T-helper 17 cell (primary cell): ENCODE data around the gene RABGEF1. TPM values are rescaled to one million over a fixed set of nuclear protein-coding genes. Genes with fewer than 3 reads are reported as not detected.
A peak's percentile ranks its signal among the peaks of the same experiment; 100 is the strongest.
"Not testable (repeated sequence)": the region's sequence is repeated elsewhere in the genome, so short reads cannot be mapped to it uniquely, and the experiment has no call there.

ENCODE experiments used
- ATAC-seq: fragments of 150-1000 bp; cut with Tn5 transposase; 2 replicates; pipeline ENCODE4 v1.10.0; 2021; ENCODE audit warnings: mild to moderate bottlenecking, moderate library complexity
- DNase-seq, 3 donors: peaks; one replicate each; pipeline versions ENCODE4 v3.0.0 to v3.0.0-alpha.2; 2020 to 2021
- H3K9me3 ChIP-seq: one replicate; pipeline ENCODE4 v1.7.0; 2013; ENCODE audit warnings: low read length, mild to moderate bottlenecking; ENCODE audit not compliant: control insufficient read depth, poor library complexity, severe bottlenecking
- H3K27ac Mint-ChIP-seq: one replicate; pipeline ENCODE4 v1.8.0; 2022; ENCODE audit warnings: mild to moderate bottlenecking, moderate library complexity, mixed read lengths
- H3K27me3 Mint-ChIP-seq: one replicate; pipeline ENCODE4 v1.8.0; 2022; ENCODE audit warnings: mixed read lengths
- H3K36me3 Mint-ChIP-seq: one replicate; pipeline ENCODE4 v1.8.0; 2022; ENCODE audit warnings: low read depth, mixed read lengths
- H3K4me1 Mint-ChIP-seq: one replicate; pipeline ENCODE4 v1.8.0; 2022; ENCODE audit warnings: mild to moderate bottlenecking, mixed read lengths
- H3K4me3 Mint-ChIP-seq: one replicate; pipeline ENCODE4 v1.8.0; 2022; ENCODE audit warnings: mild to moderate bottlenecking, moderate library complexity, mixed read lengths
- total RNA-seq, 4 donors: library from RNA in 2 of 4; stranded (reverse) in 2 of 4; gene quantifications; one replicate each; pipeline ENCODE4 v1.2.3 and lab custom pipeline; 2022 to 2026

Gene RABGEF1
- total RNA-seq (10 to 100 TPM; 24.4 to 28.3 TPM), total RNA-seq (lab: John Stamatoyannopoulos, UW) (3.5 to 8.2 reads per million in 2 donors)

DNA sequence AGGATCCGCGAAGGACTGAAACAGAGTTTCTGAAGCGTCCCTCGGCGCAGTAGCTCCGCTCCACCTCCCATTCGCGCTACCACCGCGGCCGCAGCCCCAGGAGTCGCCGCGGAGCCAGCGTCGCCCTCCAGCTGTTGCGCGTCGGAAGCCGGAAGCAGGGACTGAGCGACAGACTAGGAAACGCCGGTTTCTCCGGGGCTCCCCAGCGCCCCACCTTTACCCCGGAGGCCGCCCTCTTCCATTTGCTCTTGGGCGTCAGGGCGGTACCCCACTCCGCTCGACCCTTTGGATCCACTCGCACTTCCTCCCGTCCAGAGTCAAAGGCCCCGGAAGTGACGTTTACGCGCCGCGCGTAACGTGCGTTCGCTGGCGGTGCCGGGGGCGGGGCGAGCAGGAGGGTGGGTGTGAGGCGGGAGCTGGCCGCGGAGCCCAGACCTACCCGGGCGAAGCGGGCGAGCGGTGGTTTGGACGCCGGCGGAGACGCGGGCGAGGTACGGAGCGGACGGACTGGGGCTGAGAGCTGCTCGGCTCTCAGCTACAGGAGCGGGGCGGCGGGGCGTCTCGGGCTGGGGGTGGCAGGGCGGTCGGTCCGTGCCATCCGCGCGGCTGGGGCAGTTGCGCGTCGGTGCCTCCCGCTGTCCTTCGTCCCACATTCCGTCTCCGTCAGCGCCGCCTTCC, at the start of gene RABGEF1:
Gene RABGEF1 (plus strand): TSS at position 432 of the 678 bp plus-strand sequence. CDS start 31,167 bp downstream, outside the sequence.
- ATAC-seq = peak; percentile 95
- peak; percentile 93 to 96 (median 95) for DNase-seq
- Mint-ChIP-seq H3K36me3 (no peaks in the 10 kb centered on the region), H3K27ac (peak within 1 kb of the TSS; percentile 98), H3K4me1 (peaks cover 17% of the 10 kb centered on the region), H3K4me3 (peak within 1 kb of the TSS; percentile 95), H3K27me3 (no peaks in the 10 kb centered on the region)
- no peaks in the 10 kb centered on the region for H3K9me3 ChIP-seq

DNA sequence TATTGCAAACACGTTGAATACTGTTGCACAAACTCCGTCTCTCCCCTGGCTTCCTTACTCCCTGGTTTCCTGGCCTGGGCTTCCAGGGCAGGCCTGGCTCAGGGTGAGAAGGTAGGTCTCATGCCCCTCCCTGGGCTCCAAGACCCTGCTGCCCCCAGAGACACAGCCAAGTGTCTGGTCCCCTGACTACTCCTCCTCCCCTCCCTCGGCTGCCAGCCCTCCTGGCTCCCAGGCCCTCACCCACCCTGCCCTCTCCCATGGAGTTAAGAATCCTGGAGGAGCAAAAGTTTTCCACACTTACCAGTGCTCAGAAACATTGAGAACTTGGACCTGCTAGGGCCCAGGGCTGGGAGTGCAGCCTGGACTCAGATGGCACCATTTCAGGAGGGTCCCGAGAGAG, 47.2 kb upstream of the RABGEF1 start:
- H3K27me3 Mint-ChIP-seq = no peaks in the 10 kb centered on the region
- peaks cover 8% of the 10 kb centered on the region for H3K4me1 Mint-ChIP-seq
- ATAC-seq = no peak

DNA sequence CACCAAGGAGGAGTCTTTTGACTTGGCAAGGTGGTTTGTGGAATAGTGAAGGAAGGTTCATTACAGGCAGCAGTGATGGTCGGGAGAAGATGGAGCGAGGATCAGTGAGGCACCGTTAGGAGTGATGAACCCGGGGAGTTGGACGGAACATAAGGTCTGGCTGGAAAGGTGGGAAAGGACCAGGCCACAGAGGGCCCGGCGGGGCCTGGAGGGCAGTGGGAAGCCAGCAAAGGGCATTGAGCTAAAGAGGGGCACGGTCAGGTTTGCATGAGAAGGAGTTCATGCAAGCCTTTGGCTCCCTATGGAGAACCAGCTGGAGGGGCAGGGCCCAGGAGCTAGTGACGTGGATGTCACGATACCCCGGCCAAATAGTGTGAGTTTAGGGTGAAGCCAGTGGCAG, 46.2 kb upstream of the RABGEF1 start:
- H3K36me3 Mint-ChIP-seq = peaks cover 6% of the 10 kb centered on the region
- no peak for DNase-seq
- H3K4me3 Mint-ChIP-seq = no peak overlapping the region
- H3K9me3 ChIP-seq = no peaks in the 10 kb centered on the region
- no peak overlapping the region for H3K27ac Mint-ChIP-seq
- no peak for ATAC-seq
- no peaks in the 10 kb centered on the region for H3K27me3 Mint-ChIP-seq
- H3K4me1 Mint-ChIP-seq = peaks cover 8% of the 10 kb centered on the region

More for the DNA sequence above, 47.2 kb upstream of the RABGEF1 start:
- Mint-ChIP-seq H3K4me3 (no peak overlapping the region), H3K36me3 (peaks cover 6% of the 10 kb centered on the region), H3K27ac (no peak overlapping the region)
- H3K9me3 ChIP-seq = no peaks in the 10 kb centered on the region
- no peak for DNase-seq

DNA sequence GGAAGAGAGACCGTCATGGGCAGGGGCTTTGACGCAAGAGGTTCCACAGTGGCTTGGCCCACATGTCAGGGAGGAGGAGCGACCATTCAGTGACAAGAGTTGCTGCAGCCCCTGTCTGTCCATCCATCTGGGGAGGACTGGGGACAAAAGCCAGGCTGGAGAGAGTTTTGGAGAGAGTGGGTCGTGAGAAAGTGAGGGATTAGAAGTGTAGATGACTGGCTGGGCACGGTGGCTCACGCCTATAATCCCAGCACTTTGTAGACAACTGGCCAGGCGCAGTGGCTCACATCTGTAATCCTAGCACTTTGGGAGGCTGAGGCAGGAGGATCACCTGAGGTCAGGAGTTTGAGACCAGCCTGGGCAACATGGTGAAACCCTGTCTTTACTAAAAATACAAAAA, 45.1 kb upstream of the RABGEF1 start:
- not testable (repeated sequence) for H3K27ac Mint-ChIP-seq, ATAC-seq

DNA sequence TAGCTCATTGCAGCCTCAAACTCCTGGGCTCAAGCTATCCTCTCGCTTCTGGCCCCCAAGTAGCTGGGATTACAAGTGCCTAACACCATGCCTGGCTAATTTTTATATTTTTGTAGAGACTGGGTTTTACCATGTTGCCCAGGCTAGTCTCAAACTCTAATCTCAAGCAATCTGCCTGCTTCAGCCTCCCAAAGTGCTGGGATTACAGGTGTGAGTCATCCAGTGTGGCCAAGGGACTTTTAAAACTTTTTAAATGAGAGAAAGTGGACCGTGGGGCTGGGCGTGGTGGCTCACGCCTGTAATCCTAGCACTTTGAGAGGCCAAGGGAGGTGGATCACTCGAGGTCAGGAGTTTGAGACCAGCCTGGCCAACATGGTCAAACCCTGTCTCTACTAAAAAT, 44.4 kb upstream of the RABGEF1 start:
- not testable (repeated sequence) for H3K27ac Mint-ChIP-seq, H3K4me3 Mint-ChIP-seq, H3K36me3 Mint-ChIP-seq, H3K4me1 Mint-ChIP-seq, DNase-seq, H3K27me3 Mint-ChIP-seq, ATAC-seq, H3K9me3 ChIP-seq

More for the DNA sequence above, 45.1 kb upstream of the RABGEF1 start:
- H3K4me1 Mint-ChIP-seq, H3K36me3 Mint-ChIP-seq, H3K4me3 Mint-ChIP-seq, DNase-seq, H3K9me3 ChIP-seq, H3K27me3 Mint-ChIP-seq: not testable (repeated sequence)

DNA sequence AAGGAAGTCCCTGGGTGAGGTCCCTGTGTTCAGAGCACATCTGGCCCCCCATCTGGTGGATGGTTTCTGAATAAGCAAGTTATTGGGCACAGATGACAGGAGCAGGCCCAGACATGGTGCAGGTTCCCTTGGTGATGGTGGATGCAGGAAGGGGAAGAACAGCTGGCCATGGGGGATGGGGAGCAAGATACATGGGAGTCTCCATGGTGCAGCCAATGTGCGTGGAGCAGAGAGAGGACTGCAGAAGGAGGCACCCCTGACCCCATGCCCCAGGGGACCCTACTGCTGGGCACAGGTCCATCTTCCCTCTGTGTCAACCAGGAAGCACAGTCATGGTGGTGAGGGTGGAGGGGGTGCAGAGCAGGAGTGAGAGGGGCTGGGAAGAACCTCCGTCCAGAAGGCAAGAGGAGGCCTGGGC, 43.8 kb upstream of the RABGEF1 start:
- Mint-ChIP-seq H3K27ac (no peak overlapping the region), H3K4me1 (peaks cover 8% of the 10 kb centered on the region), H3K36me3 (peaks cover 6% of the 10 kb centered on the region), H3K4me3 (no peak overlapping the region), H3K27me3 (no peaks in the 10 kb centered on the region)
- no peak for ATAC-seq
- no peaks in the 10 kb centered on the region for H3K9me3 ChIP-seq
- DNase-seq = no peak

DNA sequence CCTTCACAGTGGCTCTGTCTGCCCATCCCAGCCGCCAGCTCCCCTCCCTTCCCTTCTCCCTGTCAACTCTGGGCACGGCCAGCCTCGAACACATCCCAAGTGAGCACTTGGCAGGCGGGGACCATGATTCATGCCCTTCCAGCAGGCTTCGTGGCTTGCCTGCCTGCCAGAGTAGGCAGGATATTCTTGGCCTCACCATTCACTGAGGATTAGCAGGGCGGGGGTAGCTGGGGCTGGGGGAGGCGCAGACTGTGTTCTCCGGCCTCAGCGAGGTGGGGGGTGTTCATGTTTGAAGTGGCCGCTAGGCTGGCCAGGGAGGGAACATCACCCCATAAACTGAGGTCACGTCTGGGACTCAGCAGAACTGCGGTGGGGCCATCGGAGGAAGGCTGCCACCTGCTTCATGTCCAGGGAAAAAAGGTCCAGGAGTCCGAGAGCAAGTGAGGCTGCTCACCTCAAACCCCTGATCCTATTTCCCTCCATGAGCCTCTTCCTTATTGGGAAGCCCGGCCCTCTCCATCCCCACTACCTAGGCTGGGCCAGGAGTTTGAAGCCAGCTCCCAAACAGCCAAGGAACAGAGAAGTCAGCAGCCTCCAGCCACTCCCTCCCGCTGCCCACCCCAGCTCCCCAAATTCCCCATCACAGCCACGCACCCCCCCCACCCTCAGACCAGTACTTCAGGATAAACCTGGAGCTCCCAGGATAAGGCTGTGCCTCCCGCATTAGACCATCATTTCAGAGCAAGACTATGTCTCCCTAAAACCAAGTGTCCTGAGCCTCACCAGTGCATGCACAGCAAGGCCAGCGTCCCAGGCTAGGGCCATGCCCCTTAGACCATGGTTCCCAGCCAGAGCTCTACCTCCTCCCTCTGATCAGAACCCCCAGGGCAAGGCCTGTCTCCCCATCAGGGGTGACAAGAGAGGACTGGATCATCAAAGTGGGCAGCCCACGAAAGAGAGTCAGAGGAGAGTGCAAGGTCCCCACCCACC, 42.8 kb upstream of the RABGEF1 start:
- H3K36me3 Mint-ChIP-seq = peaks cover 6% of the 10 kb centered on the region
- H3K9me3 ChIP-seq = no peaks in the 10 kb centered on the region
- no peak for DNase-seq
- H3K27ac Mint-ChIP-seq = no peak overlapping the region
- H3K4me1 Mint-ChIP-seq = peaks cover 8% of the 10 kb centered on the region
- no peaks in the 10 kb centered on the region for H3K27me3 Mint-ChIP-seq
- H3K4me3 Mint-ChIP-seq = no peak overlapping the region
- ATAC-seq = peak; percentile 22

DNA sequence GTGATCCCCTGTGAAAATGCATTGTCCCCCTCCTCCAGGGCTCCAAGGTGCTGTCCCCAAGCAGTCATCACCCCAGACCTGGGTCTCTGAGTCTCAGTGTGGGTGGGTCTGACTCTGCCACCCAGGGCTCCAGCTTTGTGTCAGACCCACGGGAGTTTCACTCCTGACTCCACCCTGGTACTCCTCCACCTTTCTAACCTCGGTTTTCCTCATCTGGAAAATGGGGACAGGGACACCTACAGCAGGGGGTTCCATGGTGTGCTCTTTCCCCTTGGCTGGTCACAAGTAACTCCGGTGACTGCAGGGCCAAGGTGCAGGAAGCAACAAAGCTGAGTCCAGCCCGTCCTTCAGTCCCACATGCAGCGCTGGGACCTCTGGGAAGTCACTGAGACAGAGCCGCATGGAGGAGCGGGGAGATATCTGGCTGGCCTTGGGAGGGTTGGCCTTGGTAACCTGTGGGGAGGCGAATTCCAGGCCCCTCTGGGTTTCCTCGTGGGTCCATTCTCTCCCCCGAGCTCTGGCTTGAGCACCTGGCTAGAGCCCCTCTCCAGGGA, 41.8 kb upstream of the RABGEF1 start:
- Mint-ChIP-seq H3K36me3 (peaks cover 6% of the 10 kb centered on the region), H3K4me1 (peaks cover 8% of the 10 kb centered on the region)
- no peak for ATAC-seq

DNA sequence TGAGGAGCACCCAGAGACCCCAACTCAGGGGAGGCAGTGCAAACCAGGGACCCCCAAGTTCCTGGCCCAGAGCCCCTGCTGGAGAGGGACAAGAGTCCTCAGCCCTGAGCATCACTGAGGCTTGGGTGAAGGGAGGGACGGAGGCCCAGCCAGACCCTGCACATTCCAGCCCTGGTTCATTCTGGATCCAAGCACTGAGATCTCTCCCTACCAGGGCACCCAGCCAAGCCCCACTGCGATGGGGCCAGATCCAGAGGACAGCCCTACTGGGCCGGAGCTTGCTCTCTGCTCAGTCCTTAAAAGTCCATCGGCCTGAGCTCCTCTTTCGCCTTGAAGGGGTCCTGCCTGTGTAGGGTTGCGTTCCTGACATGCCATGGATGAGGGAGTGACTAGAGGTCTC, 40.5 kb upstream of the RABGEF1 start:
- no peaks in the 10 kb centered on the region for H3K27me3 Mint-ChIP-seq
- no peak overlapping the region for H3K4me3 Mint-ChIP-seq
- peaks cover 4% of the 10 kb centered on the region for H3K4me1 Mint-ChIP-seq
- H3K27ac Mint-ChIP-seq = no peak overlapping the region
- H3K36me3 Mint-ChIP-seq = no peaks in the 10 kb centered on the region
- no peaks in the 10 kb centered on the region for H3K9me3 ChIP-seq
- no peak for ATAC-seq
- no peak for DNase-seq

More for the DNA sequence above, 41.8 kb upstream of the RABGEF1 start:
- Mint-ChIP-seq H3K4me3 (no peak overlapping the region), H3K27me3 (no peaks in the 10 kb centered on the region), H3K27ac (no peak overlapping the region)
- DNase-seq = no peak
- no peaks in the 10 kb centered on the region for H3K9me3 ChIP-seq

DNA sequence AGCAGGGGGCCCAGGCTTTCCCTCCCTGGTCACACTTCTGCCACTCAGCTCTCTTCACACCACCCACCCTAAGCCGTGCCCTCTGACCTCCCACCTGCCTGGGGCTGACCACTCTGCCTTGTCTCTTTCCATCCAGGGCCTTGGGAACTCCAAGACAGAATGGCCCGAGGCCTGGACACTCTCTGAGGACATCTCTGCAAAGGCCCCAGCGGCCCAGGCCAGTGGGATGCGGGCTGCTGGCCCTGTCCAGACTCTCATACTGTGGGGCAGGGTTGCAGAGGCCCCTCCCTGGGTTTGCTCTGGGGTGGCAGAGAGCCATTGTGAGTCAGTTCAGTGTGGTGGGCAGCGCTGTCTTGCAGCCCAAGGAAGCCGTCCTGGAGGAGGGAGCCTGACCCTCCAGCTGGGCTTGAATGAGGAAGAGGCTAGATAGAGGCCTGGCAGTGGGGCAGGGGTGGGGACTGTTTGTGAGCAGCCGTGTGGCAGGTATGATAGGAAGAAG, 39.9 kb upstream of the RABGEF1 start:
- Mint-ChIP-seq H3K4me3 (no peak overlapping the region), H3K27me3 (no peaks in the 10 kb centered on the region), H3K27ac (no peak overlapping the region), H3K4me1 (no peaks in the 10 kb centered on the region), H3K36me3 (no peaks in the 10 kb centered on the region)
- H3K9me3 ChIP-seq = no peaks in the 10 kb centered on the region
- ATAC-seq (no peak), DNase-seq (no peak)

DNA sequence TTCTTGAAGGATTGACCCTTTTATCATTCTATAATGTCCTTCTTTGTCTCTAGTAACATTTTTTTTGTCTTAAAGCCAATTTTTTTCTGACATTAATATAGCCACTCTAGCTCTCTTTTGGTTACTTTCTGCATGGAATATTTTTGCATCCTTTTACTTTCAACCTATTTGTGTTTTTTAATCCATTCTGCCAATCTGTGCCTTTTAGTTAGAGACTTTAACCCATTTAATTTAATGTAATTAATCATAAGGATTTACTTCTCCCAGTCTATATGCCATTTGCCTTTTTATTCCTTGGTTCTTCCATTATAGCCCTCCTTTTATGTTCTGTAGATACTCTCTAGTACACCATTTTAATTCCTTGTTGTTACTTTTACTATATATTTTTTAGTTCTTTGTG, 32.7 kb upstream of the RABGEF1 start:
- no peak for ATAC-seq

DNA sequence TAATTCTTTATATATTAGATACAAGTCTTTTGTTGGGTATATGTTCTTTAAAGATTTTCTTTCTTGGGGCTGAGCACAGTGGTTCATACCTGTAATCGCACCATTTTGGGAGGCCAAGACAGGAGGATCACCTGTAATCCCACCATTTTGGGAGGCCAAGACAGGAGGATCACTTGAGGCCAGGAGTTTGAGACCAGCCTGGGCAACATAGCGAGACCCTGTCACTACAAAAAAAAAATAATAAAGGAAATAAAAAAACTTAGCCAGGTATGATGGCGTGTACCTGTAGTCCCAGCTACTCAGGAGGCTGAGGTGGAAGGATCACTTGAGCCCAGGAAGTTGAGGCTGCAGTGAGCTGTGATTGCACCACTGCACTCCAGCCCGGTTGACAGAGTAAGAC, 29.8 kb upstream of the RABGEF1 start:
- ATAC-seq, H3K36me3 Mint-ChIP-seq, H3K9me3 ChIP-seq, H3K4me1 Mint-ChIP-seq, H3K4me3 Mint-ChIP-seq, H3K27ac Mint-ChIP-seq, H3K27me3 Mint-ChIP-seq, DNase-seq: not testable (repeated sequence)

More for the DNA sequence above, 32.7 kb upstream of the RABGEF1 start:
- Mint-ChIP-seq H3K27me3 (no peaks in the 10 kb centered on the region), H3K27ac (peak overlapping the region; percentile 53), H3K36me3 (no peaks in the 10 kb centered on the region), H3K4me1 (no peaks in the 10 kb centered on the region), H3K4me3 (no peak overlapping the region)
- DNase-seq = no peak
- H3K9me3 ChIP-seq = no peaks in the 10 kb centered on the region

DNA sequence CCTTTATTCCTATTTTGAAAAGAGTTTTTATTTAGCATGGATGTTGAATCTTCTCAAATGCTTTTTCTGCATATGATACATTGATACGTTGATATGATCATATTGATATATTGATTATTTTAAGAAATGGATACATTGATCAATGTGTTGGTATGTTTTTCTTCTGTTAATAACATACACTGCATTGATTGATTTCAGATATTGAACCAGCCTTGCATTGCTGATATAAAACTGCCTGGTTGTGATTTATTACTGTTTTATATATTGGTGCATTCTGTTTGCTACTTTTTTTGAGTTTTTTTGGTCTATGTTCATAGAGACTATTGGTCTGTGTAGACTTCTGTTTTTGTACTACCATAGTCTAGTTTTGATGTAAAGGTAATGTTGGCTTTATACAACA, 26.8 kb upstream of the RABGEF1 start:
- Mint-ChIP-seq H3K4me3 (no peak overlapping the region), H3K36me3 (peaks cover 6% of the 10 kb centered on the region), H3K4me1 (no peaks in the 10 kb centered on the region), H3K27ac (no peak overlapping the region), H3K27me3 (no peaks in the 10 kb centered on the region)
- ATAC-seq (no peak), DNase-seq (no peak)
- H3K9me3 ChIP-seq = no peaks in the 10 kb centered on the region
